GM19324 (cell line): ENCODE results near the gene KLHL1.

Experiments
- ATAC-seq: cut with Tn5 transposase; IDR thresholded peaks from one replicate; pipeline ENCODE4 v1.9.1; 2021; ENCODE audit warnings: mild to moderate bottlenecking, moderate library complexity; ENCODE audit not compliant: unreplicated experiment, low FRiP score

Gene KLHL1

DNA sequence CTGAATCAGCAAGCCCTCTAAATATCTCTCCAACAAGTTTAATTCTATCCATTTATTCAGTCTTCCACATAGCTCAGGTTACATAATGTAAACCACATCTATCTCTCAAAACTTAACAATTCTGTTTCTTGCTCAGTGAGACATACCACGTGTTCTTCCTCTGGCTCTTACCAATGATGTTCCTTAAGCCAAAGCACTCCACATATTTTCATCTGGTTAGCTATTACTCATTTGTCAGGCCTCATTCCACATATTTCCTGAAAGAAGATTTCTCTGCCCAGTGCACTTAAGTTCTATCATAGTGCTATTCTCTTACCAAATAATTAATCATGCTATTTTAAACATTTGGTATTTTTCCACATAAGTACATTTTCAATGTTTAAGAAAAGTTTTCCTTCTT lies 403.9 kb downstream of the KLHL1 start:
- ATAC-seq, result no peak

DNA sequence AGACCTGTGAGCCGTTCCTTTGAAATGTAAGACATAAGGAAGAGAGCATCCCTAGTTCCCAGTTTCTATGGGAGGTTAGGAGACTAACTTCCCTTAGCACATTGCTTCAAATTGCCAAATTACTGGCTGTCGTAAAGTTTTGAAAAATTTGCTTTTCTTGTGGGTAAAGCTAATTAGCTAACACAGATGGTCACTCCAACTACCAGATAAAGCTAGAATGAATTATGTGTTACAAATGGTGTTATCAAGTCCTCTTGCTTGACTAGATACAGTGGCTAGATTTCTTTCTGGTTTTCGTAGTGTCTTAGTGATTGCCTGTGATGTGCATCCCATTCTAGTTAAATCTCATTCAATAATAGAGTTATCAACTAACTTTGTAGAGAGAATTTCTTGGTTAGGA lies 417.3 kb downstream of the KLHL1 start:
- ATAC-seq, result no peak

DNA sequence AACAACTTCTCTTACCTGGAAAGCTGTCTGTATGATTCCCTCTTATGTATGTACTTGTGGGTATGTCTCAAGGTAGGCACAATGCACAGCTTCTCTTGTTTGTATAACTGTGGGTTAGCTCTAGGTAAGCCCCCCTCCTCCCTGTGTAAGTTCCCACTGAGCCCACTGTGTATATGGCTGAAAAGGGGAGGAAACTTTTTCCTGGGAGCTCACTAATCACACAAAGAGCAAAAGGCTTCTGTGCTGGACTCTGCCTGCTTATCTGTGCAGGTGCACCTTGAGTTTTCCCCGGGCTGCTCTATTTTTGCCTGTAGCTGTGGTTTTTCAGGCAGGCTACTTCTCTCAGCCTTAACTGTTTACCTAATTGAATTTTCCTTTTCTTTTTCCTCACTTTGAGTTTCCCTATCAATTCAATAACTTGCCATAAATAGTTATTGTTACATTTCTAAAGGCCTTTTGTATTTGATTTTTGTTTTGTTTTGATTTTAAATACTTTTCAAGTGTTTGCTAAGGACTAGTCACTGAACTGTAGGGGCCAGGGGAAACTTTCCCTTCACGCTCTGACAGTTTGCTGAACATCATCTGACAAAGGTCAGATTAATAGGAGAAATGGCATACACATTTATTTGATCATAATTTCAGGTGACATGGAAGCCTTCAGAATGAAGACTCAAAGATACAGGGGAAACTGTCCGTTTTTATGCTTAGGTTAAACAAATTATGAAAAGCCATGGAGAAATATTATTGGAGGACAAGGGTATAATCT lies 424.1 kb downstream of the KLHL1 start:
- no peak for ATAC-seq

DNA sequence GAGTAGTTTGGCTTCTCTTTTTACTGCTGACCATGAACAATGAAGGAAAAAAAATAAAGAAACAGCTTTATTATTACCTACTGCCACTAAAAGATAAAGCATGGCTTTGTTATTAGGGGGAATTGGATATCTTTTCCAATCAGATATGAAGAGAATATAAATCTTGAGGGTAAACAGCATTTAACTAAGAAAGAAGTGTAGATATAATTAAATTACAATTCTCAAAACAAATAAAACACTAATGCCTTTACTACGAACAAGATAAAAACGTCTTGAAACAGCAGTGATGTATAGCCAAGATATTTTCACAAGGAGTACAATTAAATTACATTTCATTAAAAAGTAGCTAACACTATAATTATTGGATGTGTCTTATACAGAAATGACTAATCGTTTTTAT lies 426.5 kb downstream of the KLHL1 start:
- ATAC-seq, result no peak

DNA sequence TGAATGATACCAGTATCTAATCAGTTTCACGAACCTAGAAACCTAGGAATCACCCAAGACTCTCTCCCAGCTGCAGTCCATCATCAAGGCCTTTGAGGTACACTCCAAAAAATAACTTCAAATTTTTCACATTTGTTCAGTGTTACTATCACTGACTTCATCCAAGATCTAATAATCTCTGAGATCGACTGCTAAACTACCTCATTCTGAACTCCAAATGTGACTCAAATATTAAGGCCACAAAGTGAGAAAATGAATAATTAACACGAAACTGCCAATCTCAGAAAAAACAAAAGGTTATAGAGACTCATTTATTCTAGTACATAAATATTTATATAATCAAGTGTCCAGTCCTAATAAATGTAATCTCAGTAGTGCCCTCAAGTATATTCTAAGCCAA lies 430.9 kb downstream of the KLHL1 start:
- ATAC-seq, result no peak

DNA sequence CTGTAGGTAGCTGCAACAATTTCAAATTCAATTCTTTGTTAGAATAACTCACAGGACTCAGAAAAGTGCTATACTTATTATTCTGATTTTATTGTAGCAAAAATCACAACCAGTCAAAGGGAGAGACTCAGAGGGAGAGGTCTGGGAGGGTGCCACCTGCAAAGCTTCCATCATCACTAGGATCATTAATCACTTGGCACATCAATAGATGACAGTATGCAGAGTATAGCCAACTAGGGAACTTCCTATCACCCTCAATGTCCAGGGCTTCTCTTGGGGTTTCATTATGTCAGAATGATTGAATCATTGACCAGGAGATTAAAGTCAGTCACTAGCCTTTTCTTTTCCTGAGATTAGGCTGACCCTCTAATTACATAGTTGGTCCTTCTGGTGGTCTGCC lies 432.0 kb downstream of the KLHL1 start:
- no peak for ATAC-seq

DNA sequence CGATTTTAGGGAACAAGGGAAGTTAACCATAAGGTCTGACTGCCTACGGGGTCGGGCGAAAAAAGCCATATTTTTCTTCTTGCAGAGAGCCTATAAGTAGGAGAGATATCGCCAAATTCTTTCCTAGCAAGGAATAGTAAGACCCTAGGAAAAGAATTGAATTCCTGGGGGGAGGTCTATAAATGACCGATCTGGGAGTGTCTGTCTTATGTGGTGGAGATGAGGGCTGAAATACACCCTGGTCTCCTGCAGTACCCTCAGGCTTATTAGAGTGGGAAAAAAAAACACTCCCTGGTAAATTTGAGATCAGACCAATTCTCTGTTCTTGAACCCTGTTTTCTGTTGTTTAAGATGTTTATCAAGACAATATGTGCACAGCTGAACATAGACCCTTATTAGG lies 448.1 kb downstream of the KLHL1 start:
- ATAC-seq, result no peak

DNA sequence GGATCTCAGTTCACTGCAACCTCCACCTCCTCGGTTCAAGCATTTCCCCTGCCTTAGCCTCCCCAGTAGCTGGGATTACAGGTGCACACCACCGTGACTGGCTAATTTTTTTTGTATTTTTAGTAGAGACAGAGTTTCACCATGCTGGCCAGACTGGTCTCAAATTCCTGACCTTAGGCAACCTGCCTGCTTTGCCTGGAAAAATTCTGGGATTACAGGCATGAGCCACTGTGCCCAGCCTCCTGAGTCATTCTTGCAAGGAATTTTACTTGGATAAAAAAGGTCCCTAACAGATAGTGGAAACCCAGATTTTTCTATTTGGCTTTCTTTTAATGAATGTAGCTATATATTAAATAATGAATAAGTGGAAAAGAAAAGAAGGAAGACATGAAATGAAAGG lies 450.6 kb downstream of the KLHL1 start:
- ATAC-seq, result no peak

DNA sequence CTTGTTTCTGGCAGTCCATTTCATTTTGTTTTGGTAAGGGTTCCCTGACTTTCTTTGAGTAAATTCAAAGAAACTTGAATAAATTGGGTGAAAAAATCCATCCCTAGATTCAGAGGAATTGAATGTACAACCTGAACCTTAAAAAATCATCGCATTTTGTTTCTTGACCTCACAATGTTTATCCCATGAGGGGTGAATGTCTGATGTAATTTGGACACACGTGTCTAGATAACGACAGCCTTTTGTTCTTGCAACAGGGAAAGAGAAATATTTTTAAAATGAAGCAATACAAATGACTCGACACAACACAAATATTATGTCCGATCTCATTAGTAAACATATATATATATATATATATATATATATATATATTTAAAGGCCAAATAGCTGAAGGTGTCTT lies 453.9 kb downstream of the KLHL1 start:
- ATAC-seq, result no peak
